H1 (cell line): ENCODE measurements around the gene CS. TPM values are rescaled to one million over a fixed set of nuclear protein-coding genes. Genes with fewer than 3 reads are reported as not detected.

ENCODE experiments used
- RNF2 ChIP-seq: fragments of 200-900, 300-1000 bp; sonication (generic); IDR thresholded peaks from 2 replicates; pipeline ENCODE4 v1.7.1; 2016; ENCODE audit warnings: borderline replicate concordance, low read depth, mild to moderate bottlenecking, antibody characterized with exemption, low read length; ENCODE audit not compliant: poor library complexity, severe bottlenecking; ENCODE audit errors: missing control alignments
- polyA plus RNA-seq, 7 experiments: library from polyadenylated mRNA; depleted of rRNA in 3 of 7; stranded (reverse) in 5 of 7; unstranded in 2 of 7; fragments of >200 nt in 5 of 7; fragments of 200-250 nt in 2 of 7; gene quantifications; 1 replicate in 5 of 7; 2 replicates in 1 of 7; 4 replicates in 1 of 7; pipeline versions ENCODE4 v1.2.1 to v1.2.3, GENCODE V29; 2011 to 2013; ENCODE audit warnings: missing spikeins in 2 of 7, mixed read lengths in 2 of 7
- total RNA-seq: library from RNA; stranded (reverse); fragmentation: NEBNext Ultra II Directional; extraction: Animal tissue kit (Norgen Biotek cat#: 25700); gene quantifications from 2 replicates; pipeline ENCODE4 v1.2.1, GENCODE V29; 2021

Gene CS
- total and polyA plus RNA-seq, 2 of the 8 experiments (the other 6 are each of a cell fraction or from before 2014, with no cell fraction given): 96.6 to 238 TPM

DNA sequence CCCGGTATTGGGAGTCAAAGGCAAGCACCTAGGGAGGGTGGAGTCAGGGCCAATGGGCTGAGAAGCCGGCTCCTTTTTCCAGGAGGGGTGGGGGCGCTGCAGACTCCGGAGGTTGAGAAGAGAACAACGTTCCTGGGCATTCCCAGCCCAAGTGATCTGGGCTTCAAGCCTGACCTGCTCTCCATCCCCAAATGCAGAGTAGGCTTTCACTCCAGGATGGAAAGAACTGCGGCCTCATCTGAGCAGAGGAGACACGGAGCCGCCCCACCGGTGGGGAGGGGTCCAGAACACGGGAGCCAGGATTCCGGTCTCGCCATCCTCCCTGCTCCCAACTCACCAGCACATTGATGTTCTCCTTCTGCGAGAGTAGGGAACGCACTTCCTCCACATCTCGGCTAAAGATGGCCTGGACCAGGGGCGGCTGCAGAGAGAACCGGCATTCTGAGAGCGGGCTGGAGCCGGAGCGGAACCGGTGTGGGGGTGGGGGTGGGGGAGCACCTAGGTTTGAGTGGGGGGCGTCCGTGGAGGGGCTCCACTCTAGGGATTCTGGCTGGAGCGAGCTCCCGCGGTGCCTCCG, 42.6 kb downstream of the CS start (continued):
- no peak for TF ChIP-seq RNF2
